M059J (cell line): ENCODE results near the gene FMN2. TPM values are rescaled to one million over a fixed set of nuclear protein-coding genes. Genes with fewer than 3 reads are reported as not detected.

Experiments
- DNase-seq: peaks from one replicate; pipeline ENCODE4 v3.0.0-alpha.2; 2012; ENCODE audit warnings: low read depth
- total RNA-seq: library from RNA; depleted of rRNA; stranded (reverse); fragments of >200 nt; shearing (Covaris generic); gene quantifications from 2 replicates; pipeline ENCODE4 v1.2.3, GENCODE V29; 2014

Gene FMN2
- total RNA-seq, 1 experiment from 2014 or later, result 19.2 TPM

GRCh38 chr1:240098534-240098933, 6.9 kb downstream of the FMN2 start:
- DNase-seq, result peak; percentile 79

- DNase-seq, result no peak
These were observed 7.6 kb downstream of the FMN2 start for GRCh38 chr1:240099329-240099728.

- peak; percentile 48 for DNase-seq
These were observed 8.1 kb downstream of the FMN2 start for GRCh38 chr1:240099748-240100147.

- peak; percentile 78 for DNase-seq
These were observed 8.8 kb downstream of the FMN2 start for GRCh38 chr1:240100371-240100934.

- no peak for DNase-seq
These were observed 9.6 kb downstream of the FMN2 start for GRCh38 chr1:240101306-240101705.

- DNase-seq, result no peak
These were observed 10.1 kb downstream of the FMN2 start for GRCh38 chr1:240101737-240102136.

GRCh38 chr1:240104672-240105071, 13.0 kb downstream of the FMN2 start:
- DNase-seq, result peak; percentile 74

- peak; percentile 83 for DNase-seq
These were observed 15.5 kb downstream of the FMN2 start for GRCh38 chr1:240107058-240107684.

GRCh38 chr1:240109130-240109529, 17.4 kb downstream of the FMN2 start:
- DNase-seq, result no peak

- peak; percentile 84 for DNase-seq
These were observed 18.4 kb downstream of the FMN2 start for GRCh38 chr1:240109920-240110636.

GRCh38 chr1:240111558-240111957, 19.9 kb downstream of the FMN2 start:
- DNase-seq, result peak; percentile 82

GRCh38 chr1:240114222-240114621, 22.5 kb downstream of the FMN2 start:
- no peak for DNase-seq

- DNase-seq, result no peak
These were observed 24.1 kb downstream of the FMN2 start for GRCh38 chr1:240115831-240116230.

GRCh38 chr1:240116831-240117769, 25.4 kb downstream of the FMN2 start:
- DNase-seq, result peak; percentile 52

- DNase-seq, result no peak
These were observed 26.2 kb downstream of the FMN2 start for GRCh38 chr1:240117930-240118329.

GRCh38 chr1:240122639-240123613, 31.2 kb downstream of the FMN2 start:
- DNase-seq, result peak; percentile 65

- peak; percentile 81 for DNase-seq
These were observed 35.1 kb downstream of the FMN2 start for GRCh38 chr1:240126821-240127220.

- no peak for DNase-seq
These were observed 36.7 kb downstream of the FMN2 start for GRCh38 chr1:240128366-240128765.

- DNase-seq, result no peak
These were observed 42.4 kb downstream of the FMN2 start for GRCh38 chr1:240134113-240134512.

GRCh38 chr1:240134596-240134995, 42.9 kb downstream of the FMN2 start:
- DNase-seq, result no peak

GRCh38 chr1:240136402-240136801, 44.7 kb downstream of the FMN2 start:
- DNase-seq, result peak; percentile 72
